Motor neuron (in vitro differentiated cells): ENCODE results near the gene LRMDA. TPM values are rescaled to one million over a fixed set of nuclear protein-coding genes. Genes with fewer than 3 reads are reported as not detected.

Experiments
- ATAC-seq, 8 experiments: fragments of 200-7000 bp; cut with Tn5 transposase; replicated peaks in 6 of 8; 2 replicates each; pipeline ENCODE4 v1.8.0; 2021; ENCODE audit warnings: mild to moderate bottlenecking in 8 of 8, moderate library complexity in 8 of 8
- H3K27ac ChIP-seq, 2 donors: fragments of 250-450 bp; sonication (Bioruptor Pico); 2 replicates each; pipeline ENCODE4 v1.9.0; 2021; ENCODE audit warnings: antibody characterized with exemption in 2 of 2, mild to moderate bottlenecking in 2 of 2, moderate library complexity in 1 of 2
- H3K4me1 ChIP-seq, 2 donors: fragments of 250-450 bp; sonication (Bioruptor Pico); replicated peaks in 1 of 2; 2 replicates each; pipeline ENCODE4 v1.6.1; 2021; ENCODE audit warnings: antibody characterized with exemption in 2 of 2, mild to moderate bottlenecking in 2 of 2, moderate library complexity in 1 of 2
- H3K4me3 ChIP-seq, 5 donors: fragments of 250-450 bp; sonication (Bioruptor Pico); 2 replicates each; pipeline ENCODE4 v1.9.0; 2021; ENCODE audit warnings: antibody characterized with exemption in 5 of 5, mild to moderate bottlenecking in 5 of 5, moderate library complexity in 4 of 5
- WGBS, 10 experiments: fragments of 450-650 bp; shearing (Covaris generic); methylation state at CpG; one replicate each; pipeline ENCODE4 v1.0.0; 2022; 5-methylcytosine and 5-hydroxymethylcytosine counted together
- in situ Hi-C, 9 experiments: fragments of 400-800 bp; cut with MboI; loops; one replicate each; pipeline ENCODE4 v1.15.0; 2021; ENCODE audit warnings: low sequenced_read_pairs in 9 of 9, low pct_unique_long_range_greater_than_20kb in 2 of 9; ENCODE audit not compliant: unreplicated experiment in 9 of 9
- total RNA-seq, 8 experiments: library from RNA; unstranded; fragments of 300-600 nt; gene quantifications; 2 replicates each; pipeline versions ENCODE4 v1.2.3 to v1.2.4, GENCODE V29; 2022

LRMDA gene
- total RNA-seq, 8 experiments from 2014 or later = 0.85 to 5.4 (median 2.2) TPM; not detected in 1

- no peak for ATAC-seq
- no peak overlapping the region for H3K27ac ChIP-seq
- in situ Hi-C loops = no loop called here
- WGBS, 10 experiments = 13 to 100% (median 84%) methylated on average over 1 to 3 of the region's 3 CpGs; no CpG with 5 or more reads in 1 of the 10 experiments
- H3K4me3 ChIP-seq = no peak overlapping the region
- peaks cover 8 to 9% of the 10 kb centered on the region in 2 donors for H3K4me1 ChIP-seq
Observed at GRCh38 chr10:75444781-75445386, 13.5 kb downstream of the LRMDA start.

DNA sequence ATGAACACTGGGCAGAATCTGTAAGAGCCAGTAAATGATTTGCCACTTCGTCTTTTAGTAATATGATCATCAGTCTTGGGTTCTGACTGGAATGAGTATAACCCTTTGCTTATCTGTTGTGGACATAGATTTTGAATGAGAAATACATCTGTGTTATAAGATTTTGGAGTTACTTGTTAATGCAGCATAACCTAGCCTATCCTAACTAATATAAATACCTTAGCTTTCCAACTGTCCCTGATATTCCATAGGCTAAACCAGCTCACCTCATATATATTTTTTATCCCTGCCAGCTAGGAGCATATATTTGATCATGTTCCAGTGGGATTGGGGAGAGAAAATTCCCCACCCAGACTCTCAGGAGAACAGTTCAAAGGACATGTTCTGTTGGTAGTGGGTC is 15.1 kb downstream of the LRMDA start:
- Histone ChIP-seq H3K27ac (no peak overlapping the region), H3K4me3 (no peak overlapping the region), H3K4me1 (peaks cover 24 to 25% of the 10 kb centered on the region in 2 donors)
- 43 to 100% (median 100%) methylated on average over 1 of the region's 1 CpG; no CpG with 5 or more reads in 5 of the 10 experiments for WGBS, 10 experiments
- in situ Hi-C loops = no loop called here
- ATAC-seq = no peak

- no peak for ATAC-seq
- Histone ChIP-seq H3K27ac (no peak overlapping the region), H3K4me3 (no peak overlapping the region)
Observed at GRCh38 chr10:75448166-75448565, 16.7 kb downstream of the LRMDA start.

DNA sequence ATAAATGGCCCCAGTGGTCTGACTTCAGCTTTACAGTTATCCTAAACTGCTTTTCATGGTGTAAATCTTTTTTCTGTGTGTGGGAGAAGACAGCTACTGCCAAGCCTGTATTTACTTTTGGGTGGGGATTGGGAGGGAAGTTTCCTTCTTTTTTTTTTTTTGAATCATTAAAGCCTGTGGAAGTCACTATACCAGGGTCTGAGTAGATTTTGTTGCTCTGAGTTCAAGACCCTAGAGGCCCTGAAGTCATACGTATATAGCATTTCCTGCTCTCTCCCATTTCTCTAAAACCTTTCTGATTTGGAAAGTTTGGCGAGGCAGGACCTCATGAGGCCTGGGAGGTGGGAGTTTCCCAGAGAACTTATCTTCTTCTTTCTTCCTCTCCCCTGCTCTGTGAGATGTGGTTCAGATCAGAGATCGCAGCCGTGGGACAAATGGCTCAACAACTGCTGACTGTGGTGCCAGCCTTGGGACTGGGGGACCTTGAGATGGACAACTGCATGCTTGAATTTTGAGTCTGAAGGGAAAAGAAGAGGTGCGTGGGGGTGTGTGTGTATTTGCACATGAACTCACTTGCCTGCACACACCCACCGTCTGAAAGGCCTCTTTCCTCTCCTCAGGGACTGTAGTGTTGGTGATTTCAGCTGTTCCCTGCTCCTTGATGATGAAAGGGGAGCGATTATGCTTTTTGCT is 18.1 kb downstream of the LRMDA start:
- peak in 5 of 8 experiments; percentile 40 to 66 (median 63) for ATAC-seq
- 5 to 92% (median 50%) methylated on average over 2 to 5 of the region's 7 CpGs; no CpG with 5 or more reads in 5 of the 10 experiments for WGBS, 10 experiments

More at GRCh38 chr10:75448166-75448565, 16.7 kb downstream of the LRMDA start:
- peaks cover 41% of the 10 kb centered on the region in 2 donors for H3K4me1 ChIP-seq
- 0 to 100% (median 75%) methylated on average over 1 to 2 of the region's 2 CpGs; no CpG with 5 or more reads in 4 of the 10 experiments for WGBS, 10 experiments
- in situ Hi-C loops = no loop called here

GRCh38 chr10:75450075-75450445 is 18.6 kb downstream of the LRMDA start:
- in situ Hi-C loops = no loop called here
- Histone ChIP-seq H3K4me1 (peaks cover 47 to 49% of the 10 kb centered on the region in 2 donors), H3K4me3 (no peak overlapping the region), H3K27ac (peak overlapping the region in 1 of 2 donors; percentile 30)
- 0 to 74% (median 24%) methylated on average over 1 to 3 of the region's 4 CpGs; no CpG with 5 or more reads in 3 of the 10 experiments for WGBS, 10 experiments
- ATAC-seq = peak in 5 of 8 experiments; percentile 43 to 80 (median 68)

More for the DNA sequence above, 18.1 kb downstream of the LRMDA start:
- Histone ChIP-seq H3K27ac (peak overlapping the region in 1 of 2 donors; percentile 30), H3K4me1 (peaks cover 47 to 49% of the 10 kb centered on the region in 2 donors), H3K4me3 (no peak overlapping the region)
- in situ Hi-C loops = no loop called here

- ATAC-seq = peak in 7 of 8 experiments; percentile 44 to 78 (median 61)
- no peak overlapping the region for H3K27ac ChIP-seq
- H3K4me1 ChIP-seq = peaks cover 47 to 49% of the 10 kb centered on the region in 2 donors
- in situ Hi-C loops = no loop called here
- WGBS, 10 experiments = 7 to 83% (median 39%) methylated on average over 4 to 16 of the region's 18 CpGs
- H3K4me3 ChIP-seq = no peak overlapping the region
Observed at GRCh38 chr10:75450644-75451640, 19.5 kb downstream of the LRMDA start.

GRCh38 chr10:75451831-75452230 is 20.4 kb downstream of the LRMDA start:
- in situ Hi-C loops = no loop called here
- 11 to 87% (median 60%) methylated on average over 1 to 5 of the region's 5 CpGs; no CpG with 5 or more reads in 3 of the 10 experiments for WGBS, 10 experiments
- Histone ChIP-seq H3K27ac (no peak overlapping the region), H3K4me3 (no peak overlapping the region), H3K4me1 (peaks cover 47 to 49% of the 10 kb centered on the region in 2 donors)
- ATAC-seq = peak in 2 of 8 experiments; percentile 21 to 26

GRCh38 chr10:75452997-75453396 is 21.6 kb downstream of the LRMDA start:
- WGBS, 10 experiments = 33 to 100% (median 95%) methylated on average over 1 of the region's 1 CpG; no CpG with 5 or more reads in 4 of the 10 experiments
- no peak for ATAC-seq
- H3K4me3 ChIP-seq = no peak overlapping the region
- in situ Hi-C loops = no loop called here
- H3K27ac ChIP-seq = no peak overlapping the region
- H3K4me1 ChIP-seq = peaks cover 47 to 49% of the 10 kb centered on the region in 2 donors

DNA sequence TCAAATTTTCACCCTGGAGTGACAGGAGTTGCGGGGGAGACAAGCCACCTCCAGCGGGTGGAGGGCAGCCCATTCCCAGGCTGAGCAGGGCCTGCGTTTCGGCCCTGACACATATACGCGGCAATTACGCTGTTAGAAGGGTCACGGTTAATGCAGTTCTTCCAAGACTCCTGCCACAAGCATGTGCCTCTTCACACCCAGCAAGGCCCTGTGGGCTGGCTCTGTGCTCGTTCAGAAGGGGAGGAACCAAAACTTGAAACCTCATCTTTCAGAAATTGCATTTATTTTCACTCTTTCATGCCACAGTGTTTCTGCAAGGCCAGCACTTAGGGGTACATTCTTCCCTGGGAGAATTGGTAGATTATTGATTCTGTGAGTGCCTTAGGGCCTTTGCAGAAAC is 24.7 kb downstream of the LRMDA start:
- Histone ChIP-seq H3K4me3 (no peak overlapping the region), H3K4me1 (peaks cover 26 to 28% of the 10 kb centered on the region in 2 donors), H3K27ac (no peak overlapping the region)
- no peak for ATAC-seq
- WGBS, 10 experiments = 0 to 98% (median 87%) methylated on average over 1 to 7 of the region's 9 CpGs; no CpG with 5 or more reads in 3 of the 10 experiments
- in situ Hi-C loops = no loop called here

- WGBS, 10 experiments = 71 to 100% (median 100%) methylated on average over 1 of the region's 1 CpG; no CpG with 5 or more reads in 1 of the 10 experiments
- no peak overlapping the region for H3K4me3 ChIP-seq
- H3K27ac ChIP-seq = no peak overlapping the region
- in situ Hi-C loops = no loop called here
- no peak for ATAC-seq
- H3K4me1 ChIP-seq = peaks cover 9 to 15% of the 10 kb centered on the region in 2 donors
Observed at GRCh38 chr10:75460059-75460458, 28.6 kb downstream of the LRMDA start.

GRCh38 chr10:75461672-75462649 is 30.5 kb downstream of the LRMDA start:
- in situ Hi-C loops = no loop called here
- Histone ChIP-seq H3K4me3 (no peak overlapping the region), H3K4me1 (peaks cover 18 to 22% of the 10 kb centered on the region in 2 donors), H3K27ac (no peak overlapping the region)
- no peak for ATAC-seq
- 61 to 76% (median 66%) methylated on average over 4 to 13 of the region's 15 CpGs for WGBS, 10 experiments

GRCh38 chr10:75462865-75463264 is 31.4 kb downstream of the LRMDA start:
- no peak overlapping the region for H3K4me3 ChIP-seq
- 50 to 100% (median 85%) methylated on average over 1 to 9 of the region's 9 CpGs for WGBS, 10 experiments
- ATAC-seq = no peak
- H3K4me1 ChIP-seq = peaks cover 19 to 23% of the 10 kb centered on the region in 2 donors
- in situ Hi-C loops = no loop called here
- no peak overlapping the region for H3K27ac ChIP-seq
